Esophagus muscularis mucosa (tissue), 4 donors: ENCODE measurements around the gene HAAO.

Source experiments
- EP300 ChIP-seq: sonication (generic); formaldehyde crosslinking; IDR thresholded peaks from one replicate; pipeline ENCODE4 v1.6.1; 2017; ENCODE audit warnings: antibody characterized with exemption
- POLR2A ChIP-seq: fragments of 450-650 bp; IDR thresholded peaks from one replicate; pipeline ENCODE4 v1.6.1; 2017; ENCODE audit warnings: antibody characterized with exemption, moderate library complexity, mild to moderate bottlenecking, low read depth
- POLR2AphosphoS5 ChIP-seq, 2 donors: sonication (generic); formaldehyde crosslinking; IDR thresholded peaks; one replicate each; pipeline ENCODE4 v1.6.1; 2017; ENCODE audit warnings: antibody characterized with exemption in 2 of 2
- TF ChIP-seq, protein P1 (sequence below), 3 experiments: fragments of 200-600 bp in 2 of 3; fragments of 450-650 bp in 1 of 3; sonication (generic) in 2 of 3; IDR thresholded peaks; one replicate each; pipeline ENCODE4 v1.5.1; 2017 to 2019; ENCODE audit warnings: antibody characterized with exemption in 3 of 3, mild to moderate bottlenecking in 2 of 3, moderate library complexity in 1 of 3

DNA sequence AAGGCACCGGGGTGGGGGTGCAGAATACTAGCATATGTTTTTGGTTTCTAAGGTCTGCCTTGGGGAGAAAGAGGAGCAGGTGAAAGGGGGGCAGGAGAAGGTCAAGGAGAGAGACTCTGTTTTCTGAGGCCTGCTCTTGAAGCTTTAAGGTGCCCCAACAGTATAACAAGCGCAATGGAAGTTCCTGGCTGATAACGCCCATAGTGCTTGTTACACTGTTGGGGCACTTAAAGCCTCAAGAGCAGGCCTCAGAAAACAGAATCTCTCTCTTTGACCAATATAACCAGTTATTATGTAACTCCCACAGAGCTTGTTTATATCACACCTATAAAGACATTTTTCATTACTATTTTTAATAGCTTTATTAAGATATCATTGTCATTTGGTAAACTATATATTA is 45.0 kb downstream of the HAAO start:
- TF ChIP-seq, protein P1, sequence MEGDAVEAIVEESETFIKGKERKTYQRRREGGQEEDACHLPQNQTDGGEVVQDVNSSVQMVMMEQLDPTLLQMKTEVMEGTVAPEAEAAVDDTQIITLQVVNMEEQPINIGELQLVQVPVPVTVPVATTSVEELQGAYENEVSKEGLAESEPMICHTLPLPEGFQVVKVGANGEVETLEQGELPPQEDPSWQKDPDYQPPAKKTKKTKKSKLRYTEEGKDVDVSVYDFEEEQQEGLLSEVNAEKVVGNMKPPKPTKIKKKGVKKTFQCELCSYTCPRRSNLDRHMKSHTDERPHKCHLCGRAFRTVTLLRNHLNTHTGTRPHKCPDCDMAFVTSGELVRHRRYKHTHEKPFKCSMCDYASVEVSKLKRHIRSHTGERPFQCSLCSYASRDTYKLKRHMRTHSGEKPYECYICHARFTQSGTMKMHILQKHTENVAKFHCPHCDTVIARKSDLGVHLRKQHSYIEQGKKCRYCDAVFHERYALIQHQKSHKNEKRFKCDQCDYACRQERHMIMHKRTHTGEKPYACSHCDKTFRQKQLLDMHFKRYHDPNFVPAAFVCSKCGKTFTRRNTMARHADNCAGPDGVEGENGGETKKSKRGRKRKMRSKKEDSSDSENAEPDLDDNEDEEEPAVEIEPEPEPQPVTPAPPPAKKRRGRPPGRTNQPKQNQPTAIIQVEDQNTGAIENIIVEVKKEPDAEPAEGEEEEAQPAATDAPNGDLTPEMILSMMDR (IDR thresholded peaks at IDR 0.05), result no peak
- no peak for TF ChIP-seq POLR2A
- TF ChIP-seq POLR2AphosphoS5 (IDR thresholded peaks at IDR 0.05), result no peak
- TF ChIP-seq EP300, result no peak
